DND-41 (cell line): ENCODE measurements around the gene CARMIL3.

Experiments
- CTCF ChIP-seq: IDR thresholded peaks from 2 replicates; pipeline ENCODE4 v1.5.1; 2012; ENCODE audit warnings: borderline replicate concordance, low read length, moderate library complexity, mild to moderate bottlenecking; ENCODE audit not compliant: poor library complexity, severe bottlenecking; ENCODE audit errors: extremely low read depth
- EZH2 ChIP-seq: IDR thresholded peaks from 3 replicates; pipeline ENCODE4 v1.6.1; 2012; ENCODE audit warnings: borderline replicate concordance, low read depth, mild to moderate bottlenecking, moderate library complexity, low read length, inconsistent platforms; ENCODE audit not compliant: severe bottlenecking

GRCh38 chr14:24078146-24078545, 26.3 kb downstream of the CARMIL3 start:
- TF ChIP-seq CTCF (no peak), EZH2 (no peak)
